GM13977 (cell line): ENCODE results near the gene P4HB.

ENCODE experiments used
- DNase-seq: peaks from one replicate; pipeline ENCODE4 v3.0.0; 2012; ENCODE audit warnings: low spot score
- in situ Hi-C: fragments of 300-500 bp; cut with MboI; formaldehyde crosslinking; loops from one replicate; pipeline ENCODE4 v1.12.0; 2022; ENCODE audit warnings: low sequenced_read_pairs, low pct_unique_long_range_greater_than_20kb, mixed read lengths, inconsistent platforms; ENCODE audit not compliant: unreplicated experiment
- TF ChIP-seq, protein P1 (sequence below): IDR thresholded peaks from 2 replicates; pipeline ENCODE4 v1.5.1; 2012; ENCODE audit warnings: mild to moderate bottlenecking, control low read depth; ENCODE audit not compliant: insufficient read depth; ENCODE audit errors: extremely low read depth, missing control alignments

The P4HB gene

DNA sequence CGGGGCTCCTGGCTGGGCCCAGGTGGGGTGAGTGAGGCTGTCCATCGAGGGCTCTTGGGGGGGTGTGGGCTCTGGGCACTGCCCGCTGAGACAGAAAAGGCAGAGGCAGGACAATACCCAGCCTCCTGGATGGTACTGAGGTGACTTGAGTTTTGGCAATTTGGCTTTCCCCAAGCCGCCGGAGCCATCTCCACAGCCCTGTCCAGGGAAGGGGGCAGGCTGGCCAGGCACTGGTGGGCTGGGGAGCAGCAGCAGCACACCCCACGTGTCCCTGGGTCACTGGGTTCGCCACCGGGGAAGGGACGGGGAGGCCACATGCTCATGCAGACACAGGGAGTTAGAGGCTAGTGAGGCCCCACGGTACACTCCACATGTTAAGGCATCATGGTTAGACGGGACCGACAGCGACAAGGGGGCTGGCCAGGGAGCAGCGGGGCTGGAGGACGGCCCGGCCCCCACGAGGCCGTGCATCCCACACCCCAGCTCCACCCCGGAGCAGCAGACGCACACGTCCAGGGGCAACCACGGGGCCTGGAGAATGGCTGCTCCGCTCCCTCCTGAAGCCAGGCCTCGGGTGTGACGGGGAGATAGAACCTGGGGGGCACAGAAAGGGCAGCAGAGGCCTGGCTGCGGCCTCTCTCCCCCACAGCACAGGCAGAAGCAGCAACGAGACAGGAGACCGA lies 7.8 kb upstream of the P4HB start:
- no peak for DNase-seq
- in situ Hi-C loops = no loop called here
- TF ChIP-seq, protein P1, sequence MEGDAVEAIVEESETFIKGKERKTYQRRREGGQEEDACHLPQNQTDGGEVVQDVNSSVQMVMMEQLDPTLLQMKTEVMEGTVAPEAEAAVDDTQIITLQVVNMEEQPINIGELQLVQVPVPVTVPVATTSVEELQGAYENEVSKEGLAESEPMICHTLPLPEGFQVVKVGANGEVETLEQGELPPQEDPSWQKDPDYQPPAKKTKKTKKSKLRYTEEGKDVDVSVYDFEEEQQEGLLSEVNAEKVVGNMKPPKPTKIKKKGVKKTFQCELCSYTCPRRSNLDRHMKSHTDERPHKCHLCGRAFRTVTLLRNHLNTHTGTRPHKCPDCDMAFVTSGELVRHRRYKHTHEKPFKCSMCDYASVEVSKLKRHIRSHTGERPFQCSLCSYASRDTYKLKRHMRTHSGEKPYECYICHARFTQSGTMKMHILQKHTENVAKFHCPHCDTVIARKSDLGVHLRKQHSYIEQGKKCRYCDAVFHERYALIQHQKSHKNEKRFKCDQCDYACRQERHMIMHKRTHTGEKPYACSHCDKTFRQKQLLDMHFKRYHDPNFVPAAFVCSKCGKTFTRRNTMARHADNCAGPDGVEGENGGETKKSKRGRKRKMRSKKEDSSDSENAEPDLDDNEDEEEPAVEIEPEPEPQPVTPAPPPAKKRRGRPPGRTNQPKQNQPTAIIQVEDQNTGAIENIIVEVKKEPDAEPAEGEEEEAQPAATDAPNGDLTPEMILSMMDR = no peak

DNA sequence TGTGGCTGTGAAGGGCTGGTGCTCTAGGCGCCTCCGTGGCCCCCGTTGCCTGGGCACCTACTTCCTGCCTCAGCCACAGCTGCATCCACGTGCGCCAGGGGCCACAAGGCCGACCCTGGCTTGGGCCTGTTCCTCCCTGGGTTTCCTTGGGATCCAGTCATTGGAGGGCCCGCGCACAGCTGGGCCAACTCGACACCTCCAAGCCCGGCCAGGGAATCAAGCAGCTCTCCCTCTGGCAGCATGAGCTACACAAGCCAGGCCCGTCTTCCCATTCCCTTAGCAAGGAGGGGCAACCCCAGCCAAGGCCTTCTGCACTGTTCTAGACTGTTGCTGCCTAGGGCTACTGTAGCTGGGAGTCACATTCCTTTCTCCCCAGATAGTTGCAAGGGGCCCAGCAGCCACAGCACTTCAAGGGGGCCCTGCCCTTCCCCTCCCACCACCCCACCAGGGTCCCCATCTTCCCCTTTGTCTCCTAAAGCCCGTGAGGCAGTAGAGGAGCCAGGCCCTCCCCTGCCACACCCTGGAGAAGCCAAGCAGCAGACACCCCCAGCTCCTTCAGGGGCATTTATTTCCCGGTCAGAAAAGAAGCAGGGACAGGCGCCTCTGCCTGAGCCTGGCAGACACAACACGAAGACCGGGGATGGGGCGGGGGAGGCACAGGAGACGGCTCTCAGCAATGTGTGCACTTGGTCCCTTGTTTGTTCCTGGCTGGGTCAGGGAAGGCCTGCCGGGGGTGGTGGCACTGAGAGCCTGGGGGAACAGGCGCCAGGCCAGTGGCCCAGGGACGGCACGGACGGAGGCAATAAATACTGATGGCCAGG lies 7.0 kb upstream of the P4HB start:
- in situ Hi-C loops = no loop called here
- no peak for DNase-seq
- TF ChIP-seq, protein P1 = no peak

DNA sequence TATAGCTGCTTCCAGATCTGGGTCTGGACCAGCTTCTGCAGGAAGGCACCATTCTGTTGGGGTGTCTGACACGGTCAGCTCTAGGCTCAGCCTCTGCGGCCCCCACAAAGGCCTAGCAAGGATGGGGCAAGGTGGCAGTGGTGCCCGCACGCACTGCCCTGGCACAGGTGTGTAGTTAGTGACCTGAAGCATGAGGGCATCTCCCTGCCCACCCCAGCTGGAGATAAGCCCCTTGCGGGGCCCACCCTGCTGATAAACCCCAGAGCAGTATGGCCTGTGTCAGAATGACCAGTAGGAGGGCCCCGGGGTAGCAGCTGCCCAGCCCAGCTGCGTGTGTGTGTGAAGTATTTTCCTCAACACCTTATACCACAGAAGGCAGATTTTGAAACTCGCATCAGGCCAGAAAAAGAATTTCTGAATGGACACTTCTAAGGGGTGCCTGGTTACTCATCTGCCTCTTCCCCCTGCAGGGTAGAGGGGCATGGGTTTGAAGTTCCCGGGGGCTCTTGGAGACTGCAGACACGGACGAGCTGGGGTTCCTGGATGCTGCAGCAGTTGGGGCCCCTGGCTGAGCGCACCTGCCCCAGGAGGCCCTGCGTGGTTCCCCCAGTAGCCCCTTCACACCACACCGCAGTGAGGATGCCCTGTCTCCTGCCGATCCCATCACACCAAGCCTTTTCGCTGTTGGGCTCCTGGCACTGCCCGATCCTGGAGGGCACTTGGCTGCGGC lies 6.3 kb upstream of the P4HB start:
- no peak for DNase-seq
- in situ Hi-C loops = no loop called here

DNA sequence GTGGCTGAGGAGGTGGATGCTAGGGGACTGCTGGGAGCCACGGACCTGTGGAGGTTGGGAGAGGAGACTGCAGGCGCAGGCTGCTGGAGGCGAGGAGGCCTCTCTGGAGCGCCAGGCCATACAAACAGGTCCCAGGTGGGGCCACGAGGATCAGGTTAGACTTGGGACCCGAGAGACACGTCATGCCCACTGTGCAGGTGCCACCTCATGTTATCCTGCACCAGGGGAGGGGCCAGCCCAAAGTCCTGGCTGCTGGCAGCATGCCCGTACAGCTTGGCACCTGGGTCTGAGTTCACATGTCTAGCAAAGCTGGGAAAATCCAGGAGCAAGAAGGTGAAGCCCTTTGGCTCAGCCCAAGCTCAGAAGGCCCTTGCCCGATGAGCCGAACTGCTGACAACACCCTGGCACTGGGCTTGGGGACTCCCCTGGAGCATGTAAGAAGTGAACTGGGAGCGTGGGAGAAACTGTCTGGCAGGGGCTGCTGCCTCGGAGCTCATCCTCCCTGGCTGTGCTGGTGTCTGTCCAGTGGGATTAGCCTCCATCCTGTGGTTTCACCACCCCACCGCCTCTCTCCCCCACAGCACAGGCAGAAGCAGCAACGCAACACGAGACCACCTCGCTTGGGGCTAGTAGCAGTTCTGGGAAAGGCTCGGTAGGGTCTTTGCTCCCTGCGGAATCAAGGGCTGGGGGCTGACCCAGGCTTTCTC lies 5.6 kb upstream of the P4HB start:
- DNase-seq = no peak
- in situ Hi-C loops = no loop called here
- TF ChIP-seq, protein P1 = no peak

More for the DNA sequence above, 6.3 kb upstream of the P4HB start:
- TF ChIP-seq, protein P1 = no peak

DNA sequence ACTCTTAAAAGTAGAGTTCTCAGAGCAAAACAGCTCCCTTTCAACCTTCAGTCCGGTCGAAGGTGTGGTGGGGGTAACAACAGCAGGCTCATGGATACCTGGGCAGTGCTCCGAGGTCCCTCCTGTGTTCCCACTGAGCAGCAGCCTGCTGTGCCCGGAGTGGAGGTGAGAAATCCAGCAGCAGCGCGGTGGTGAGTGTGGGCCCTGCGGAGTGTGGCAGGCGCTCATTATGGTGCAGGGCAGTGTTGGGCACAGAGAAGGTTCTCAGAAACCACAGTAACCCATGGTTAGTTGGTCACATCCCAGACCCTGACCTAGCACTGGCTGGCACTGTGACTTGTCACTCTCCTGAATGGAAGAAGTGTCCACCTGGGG lies 5.0 kb upstream of the P4HB start:
- in situ Hi-C loops = no loop called here
- TF ChIP-seq, protein P1 = no peak
- DNase-seq = no peak
